Placental pericyte (primary cell): ENCODE data around the gene EFCAB5. TPM values are rescaled to one million over a fixed set of nuclear protein-coding genes. Genes with fewer than 3 reads are reported as not detected.

Experiments
- small RNA-seq: library from RNA; depleted of rRNA; stranded (forward); fragments of <200 nt; gene quantifications from one replicate; pipeline ENCODE3, GENCODE V24; 2012; ENCODE audit warnings: low replicate concordance
- total RNA-seq: library from RNA; depleted of rRNA; stranded (reverse); fragments of >200 nt; gene quantifications from 2 replicates; pipeline ENCODE4 v1.2.3, GENCODE V29; 2012

Gene EFCAB5
- 0.22 and 0.57 TPM in 2 replicates for total RNA-seq

GRCh38 chr17:29941334-29941733 is at the start of gene EFCAB5:
Gene EFCAB5 (plus strand): TSS chr17:29941634. CDS start chr17:29941797, 163 bp downstream.

GRCh38 chr17:29929533-29930408 is 11.7 kb upstream of the EFCAB5 start, which contains the start of gene SSH2:
Gene SSH2 (minus strand): TSS chr17:29930228. CDS start chr17:29930000, 228 bp downstream.

DNA sequence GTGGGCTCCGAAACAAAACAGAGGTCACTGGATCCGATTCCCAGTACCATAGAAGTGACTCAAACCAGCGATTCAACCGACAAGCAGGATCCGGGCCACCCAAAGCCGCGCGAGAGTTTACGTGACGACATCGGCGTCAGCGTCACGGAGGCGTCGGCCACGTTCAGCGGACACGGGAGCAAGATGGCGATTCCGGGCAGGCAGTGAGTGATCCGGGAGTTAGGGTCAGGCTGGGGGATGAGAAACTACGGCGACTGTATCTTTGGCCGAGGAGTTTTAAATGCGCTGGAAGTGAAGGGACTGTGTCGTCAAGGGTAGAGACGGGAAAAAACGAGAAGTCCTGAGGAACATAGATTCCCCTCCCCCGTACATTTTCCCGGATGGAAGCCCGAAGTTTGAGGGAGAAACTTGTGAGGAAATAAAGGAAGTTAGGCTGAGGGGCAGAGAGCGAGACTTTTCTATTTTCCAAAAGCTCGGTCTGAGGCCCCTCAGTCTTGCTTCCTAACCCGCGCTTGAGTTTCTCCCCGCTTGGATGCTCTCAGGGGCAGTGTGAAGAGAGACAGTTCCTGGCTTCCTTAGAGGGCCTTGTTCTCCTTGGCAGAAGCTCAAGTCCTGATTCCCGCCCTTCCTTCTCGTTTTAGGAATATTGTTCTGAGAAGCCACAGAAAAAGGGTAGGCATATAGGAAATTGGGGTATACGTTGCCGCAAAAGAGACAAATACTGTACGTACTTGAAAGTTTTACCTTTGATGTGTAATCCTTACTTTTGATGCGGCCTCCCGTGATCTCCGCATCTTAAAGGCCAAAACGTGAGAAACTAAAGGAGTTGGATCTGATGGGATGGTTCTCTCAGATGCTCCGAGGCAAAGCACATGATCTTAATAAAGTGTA is 175.5 kb downstream of the EFCAB5 start, which contains the start of gene NSRP1:
TSS of gene NSRP1 (plus strand) at position 156 of the 891 bp plus-strand sequence. CDS start at position 184, 28 bp downstream.

Small RNA genes lying within 50 kb of the gene (small RNA-seq; reads per million reads assigned to genes)
- not detected for gene AC104984.5
- not detected for gene RNY4P13

Other genes with a start within 250 kb of the EFCAB5 start
- 6.6 and 18.8 TPM in 2 replicates for gene SSH2, start 11.4 kb upstream of the EFCAB5 start, total RNA-seq
- gene NSRP1, start 175.2 kb downstream of the EFCAB5 start, total RNA-seq: 10.3 and 10.5 TPM in 2 replicates